ENCODE measurements around the gene RNF217. TPM values are rescaled to one million over a fixed set of nuclear protein-coding genes. Genes with fewer than 3 reads are reported as not detected.

The RNF217 gene
- total and polyA plus RNA-seq, 3 experiments from 2014 or later = 0.13 TPM; not detected in 2

- no peak overlapping the region for H3K27ac ChIP-seq (ENCODE audit: low read depth, low read length)
- POLR2A ChIA-PET = no interaction called here
- H3K4me3 ChIP-seq (ENCODE audit: low read length) = no peak overlapping the region
- peaks cover 0 to 2% (median 0%) of the 10 kb centered on the region in 5 donors for H3K9me3 Mint-ChIP-seq
- peaks cover 3% of the 10 kb centered on the region for H3K27me3 ChIP-seq (ENCODE audit: insufficient read depth, low read length, poor library complexity, severe bottlenecking)
- H3K9me3 ChIP-seq (ENCODE audit: low read length) = no peaks in the 10 kb centered on the region
- H3K27ac Mint-ChIP-seq = no peak overlapping the region
- no peak for DNase-seq
- CTCF ChIA-PET = no interaction called here
- no peak overlapping the region for H3K4me3 Mint-ChIP-seq
- peaks cover 12 to 31% of the 10 kb centered on the region in 2 donors for H3K27me3 Mint-ChIP-seq
- peaks cover 0 to 12% (median 4%) of the 10 kb centered on the region in 3 donors for H3K4me1 Mint-ChIP-seq
- no peaks in the 10 kb centered on the region for H3K36me3 ChIP-seq (ENCODE audit: insufficient read depth, low read length)
- H3K4me1 ChIP-seq (ENCODE audit: insufficient read depth, low read length) = no peaks in the 10 kb centered on the region
- no peaks in the 10 kb centered on the region for H3K36me3 Mint-ChIP-seq
Observed at GRCh38 chr6:125098253-125098652, 136.0 kb downstream of the RNF217 start.

GRCh38 chr6:125099211-125100073 is 137.2 kb downstream of the RNF217 start:
- Histone ChIP-seq H3K27me3 (ENCODE audit: insufficient read depth, low read length, poor library complexity, severe bottlenecking) (peaks cover 3% of the 10 kb centered on the region), H3K36me3 (ENCODE audit: insufficient read depth, low read length) (no peaks in the 10 kb centered on the region), H3K4me1 (ENCODE audit: insufficient read depth, low read length) (no peaks in the 10 kb centered on the region), H3K9me3 (ENCODE audit: low read length) (no peaks in the 10 kb centered on the region), H3K4me3 (ENCODE audit: low read length) (peak overlapping the region; percentile 23), H3K27ac (ENCODE audit: low read depth, low read length) (no peak overlapping the region)
- ChIA-PET CTCF (no interaction called here), POLR2A (no interaction called here)
- H3K36me3 Mint-ChIP-seq = no peaks in the 10 kb centered on the region
- peaks cover 0 to 2% (median 0%) of the 10 kb centered on the region in 5 donors for H3K9me3 Mint-ChIP-seq
- peaks cover 12 to 30% of the 10 kb centered on the region in 2 donors for H3K27me3 Mint-ChIP-seq
- H3K4me3 Mint-ChIP-seq = peak overlapping the region in 6 of 7 donors; percentile 28 to 64 (median 46)
- DNase-seq = peak in 1 of 5 donors; percentile 12
- peaks cover 0 to 12% (median 4%) of the 10 kb centered on the region in 3 donors for H3K4me1 Mint-ChIP-seq
- no peak overlapping the region for H3K27ac Mint-ChIP-seq

- H3K27ac Mint-ChIP-seq = no peak overlapping the region
- DNase-seq = no peak
- peak overlapping the region in 6 of 7 donors; percentile 19 to 64 (median 42) for H3K4me3 Mint-ChIP-seq
- no peak overlapping the region for H3K27ac ChIP-seq (ENCODE audit: low read depth, low read length)
- no peak overlapping the region for H3K4me3 ChIP-seq (ENCODE audit: low read length)
- ChIA-PET CTCF (no interaction called here), POLR2A (no interaction called here)
- H3K9me3 ChIP-seq (ENCODE audit: low read length) = no peaks in the 10 kb centered on the region
- peaks cover 0 to 2% (median 0%) of the 10 kb centered on the region in 5 donors for H3K9me3 Mint-ChIP-seq
- peaks cover 3% of the 10 kb centered on the region for H3K27me3 ChIP-seq (ENCODE audit: insufficient read depth, low read length, poor library complexity, severe bottlenecking)
- H3K36me3 ChIP-seq (ENCODE audit: insufficient read depth, low read length) = no peaks in the 10 kb centered on the region
- H3K4me1 ChIP-seq (ENCODE audit: insufficient read depth, low read length) = no peaks in the 10 kb centered on the region
- H3K4me1 Mint-ChIP-seq = peaks cover 0 to 12% (median 4%) of the 10 kb centered on the region in 3 donors
- H3K27me3 Mint-ChIP-seq = peaks cover 12 to 30% of the 10 kb centered on the region in 2 donors
- no peaks in the 10 kb centered on the region for H3K36me3 Mint-ChIP-seq
Observed at GRCh38 chr6:125100074-125100652, 137.9 kb downstream of the RNF217 start.

GRCh38 chr6:125101128-125101527 is 138.9 kb downstream of the RNF217 start:
- peaks cover 3% of the 10 kb centered on the region for H3K27me3 ChIP-seq (ENCODE audit: insufficient read depth, low read length, poor library complexity, severe bottlenecking)
- H3K27ac Mint-ChIP-seq = no peak overlapping the region
- H3K36me3 Mint-ChIP-seq = no peaks in the 10 kb centered on the region
- no peak for DNase-seq
- H3K4me3 ChIP-seq (ENCODE audit: low read length) = no peak overlapping the region
- peaks cover 0 to 12% (median 4%) of the 10 kb centered on the region in 3 donors for H3K4me1 Mint-ChIP-seq
- CTCF ChIA-PET = no interaction called here
- H3K4me1 ChIP-seq (ENCODE audit: insufficient read depth, low read length) = no peaks in the 10 kb centered on the region
- no peaks in the 10 kb centered on the region for H3K9me3 ChIP-seq (ENCODE audit: low read length)
- H3K9me3 Mint-ChIP-seq = peaks cover 0 to 2% (median 0%) of the 10 kb centered on the region in 5 donors
- H3K4me3 Mint-ChIP-seq = peak overlapping the region in 1 of 7 donors; percentile 10
- POLR2A ChIA-PET = no interaction called here
- peaks cover 12 to 30% of the 10 kb centered on the region in 2 donors for H3K27me3 Mint-ChIP-seq
- no peaks in the 10 kb centered on the region for H3K36me3 ChIP-seq (ENCODE audit: insufficient read depth, low read length)
- no peak overlapping the region for H3K27ac ChIP-seq (ENCODE audit: low read depth, low read length)

- Mint-ChIP-seq H3K9me3 (peaks cover 0 to 2% (median 0%) of the 10 kb centered on the region in 5 donors), H3K36me3 (no peaks in the 10 kb centered on the region), H3K27me3 (peaks cover 12 to 29% of the 10 kb centered on the region in 2 donors), H3K27ac (peak overlapping the region in 1 of 8 donors; percentile 0), H3K4me1 (peaks cover 0 to 12% (median 4%) of the 10 kb centered on the region in 3 donors), H3K4me3 (no peak overlapping the region)
- ChIA-PET CTCF (no interaction called here), POLR2A (no interaction called here)
- Histone ChIP-seq H3K36me3 (ENCODE audit: insufficient read depth, low read length) (no peaks in the 10 kb centered on the region), H3K4me3 (ENCODE audit: low read length) (no peak overlapping the region), H3K4me1 (ENCODE audit: insufficient read depth, low read length) (no peaks in the 10 kb centered on the region), H3K27me3 (ENCODE audit: insufficient read depth, low read length, poor library complexity, severe bottlenecking) (peaks cover 3% of the 10 kb centered on the region), H3K27ac (ENCODE audit: low read depth, low read length) (no peak overlapping the region), H3K9me3 (ENCODE audit: low read length) (no peaks in the 10 kb centered on the region)
- no peak for DNase-seq
Observed at GRCh38 chr6:125101631-125102030, 139.4 kb downstream of the RNF217 start.

GRCh38 chr6:125102411-125102810 is 140.2 kb downstream of the RNF217 start:
- Histone ChIP-seq H3K27me3 (ENCODE audit: insufficient read depth, low read length, poor library complexity, severe bottlenecking) (peaks cover 3% of the 10 kb centered on the region), H3K27ac (ENCODE audit: low read depth, low read length) (no peak overlapping the region), H3K9me3 (ENCODE audit: low read length) (no peaks in the 10 kb centered on the region), H3K36me3 (ENCODE audit: insufficient read depth, low read length) (no peaks in the 10 kb centered on the region), H3K4me3 (ENCODE audit: low read length) (no peak overlapping the region), H3K4me1 (ENCODE audit: insufficient read depth, low read length) (no peaks in the 10 kb centered on the region)
- Mint-ChIP-seq H3K27me3 (peaks cover 6 to 23% of the 10 kb centered on the region in 2 donors), H3K27ac (no peak overlapping the region), H3K36me3 (no peaks in the 10 kb centered on the region), H3K4me3 (no peak overlapping the region), H3K4me1 (peaks cover 0 to 12% (median 4%) of the 10 kb centered on the region in 3 donors), H3K9me3 (peaks cover 0 to 4% (median 0%) of the 10 kb centered on the region in 5 donors)
- CTCF ChIA-PET = no interaction called here
- no peak for DNase-seq
- POLR2A ChIA-PET = no interaction called here

GRCh38 chr6:125102891-125103290 is 140.7 kb downstream of the RNF217 start:
- ChIA-PET POLR2A (no interaction called here), CTCF (interaction anchor here (1.2 kb wide), 1 partner anchor 12 kb away, joined by 3 read pairs; no protein-coding TSS in a partner anchor)
- peak overlapping the region in 1 of 8 donors; percentile 73 for H3K27ac Mint-ChIP-seq
- H3K9me3 ChIP-seq (ENCODE audit: low read length) = no peaks in the 10 kb centered on the region
- H3K36me3 ChIP-seq (ENCODE audit: insufficient read depth, low read length) = no peaks in the 10 kb centered on the region
- no peak overlapping the region for H3K4me3 Mint-ChIP-seq
- no peak for DNase-seq
- peaks cover 0 to 12% (median 4%) of the 10 kb centered on the region in 3 donors for H3K4me1 Mint-ChIP-seq
- no peak overlapping the region for H3K27ac ChIP-seq (ENCODE audit: low read depth, low read length)
- no peak overlapping the region for H3K4me3 ChIP-seq (ENCODE audit: low read length)
- peaks cover 3% of the 10 kb centered on the region for H3K27me3 ChIP-seq (ENCODE audit: insufficient read depth, low read length, poor library complexity, severe bottlenecking)
- no peaks in the 10 kb centered on the region for H3K36me3 Mint-ChIP-seq
- peaks cover 0 to 3% (median 0%) of the 10 kb centered on the region in 5 donors for H3K9me3 Mint-ChIP-seq
- peaks cover 6 to 18% of the 10 kb centered on the region in 2 donors for H3K27me3 Mint-ChIP-seq
- H3K4me1 ChIP-seq (ENCODE audit: insufficient read depth, low read length) = no peaks in the 10 kb centered on the region

GRCh38 chr6:125104425-125104824 is 142.2 kb downstream of the RNF217 start:
- ChIA-PET POLR2A (interaction anchor here (0.6 kb wide), 1 partner anchor 579 kb away, joined by 7 read pairs; no protein-coding TSS in a partner anchor), CTCF (no interaction called here)
- Mint-ChIP-seq H3K36me3 (no peaks in the 10 kb centered on the region), H3K9me3 (peaks cover 2 to 9% (median 7%) of the 10 kb centered on the region in 5 donors), H3K27ac (no peak overlapping the region), H3K4me1 (peaks cover 0 to 4% (median 0%) of the 10 kb centered on the region in 3 donors), H3K4me3 (no peak overlapping the region), H3K27me3 (peaks cover 5 to 6% of the 10 kb centered on the region in 2 donors)
- H3K36me3 ChIP-seq (ENCODE audit: insufficient read depth, low read length) = no peaks in the 10 kb centered on the region
- H3K27me3 ChIP-seq (ENCODE audit: insufficient read depth, low read length, poor library complexity, severe bottlenecking) = no peaks in the 10 kb centered on the region
- H3K4me3 ChIP-seq (ENCODE audit: low read length) = no peak overlapping the region
- no peak overlapping the region for H3K27ac ChIP-seq (ENCODE audit: low read depth, low read length)
- peaks cover 2% of the 10 kb centered on the region for H3K9me3 ChIP-seq (ENCODE audit: low read length)
- no peaks in the 10 kb centered on the region for H3K4me1 ChIP-seq (ENCODE audit: insufficient read depth, low read length)
- DNase-seq = no peak

Data from CD8-positive, alpha-beta memory T cell (primary cell).